NT2/D1 (cell line): ENCODE data around the gene CHCHD6.

ENCODE experiments used
- DNase-seq: peaks from one replicate; pipeline ENCODE4 v3.0.0-alpha.2; 2011; ENCODE audit warnings: low read depth, low spot score
- H3K27me3 ChIP-seq: 2 replicates; pipeline ENCODE4 v1.6.0; 2011; ENCODE audit warnings: mild to moderate bottlenecking; ENCODE audit not compliant: insufficient read length, insufficient read depth
- H3K36me3 ChIP-seq: 2 replicates; pipeline ENCODE4 v1.6.1; 2011; ENCODE audit warnings: mild to moderate bottlenecking, low read length, mixed read lengths; ENCODE audit not compliant: insufficient read depth, insufficient read length
- H3K4me1 ChIP-seq: 2 replicates; pipeline ENCODE4 v1.5.1; 2011; ENCODE audit not compliant: insufficient read depth, insufficient read length
- H3K4me3 ChIP-seq: 2 replicates; pipeline ENCODE4 v1.5.1; 2011; ENCODE audit warnings: low read depth; ENCODE audit not compliant: insufficient read length
- H3K9ac ChIP-seq: 2 replicates; pipeline ENCODE4 v1.6.0; 2011; ENCODE audit warnings: low read depth; ENCODE audit not compliant: insufficient read length
- H3K9me3 ChIP-seq: 2 replicates; pipeline ENCODE4 v1.5.1; 2011; ENCODE audit warnings: mild to moderate bottlenecking, low read length; ENCODE audit not compliant: insufficient read depth
- SUZ12 ChIP-seq: IDR thresholded peaks from 2 replicates; pipeline ENCODE4 v1.6.1; 2011; ENCODE audit not compliant: insufficient read length, insufficient read depth; ENCODE audit errors: extremely low read depth
- YY1 ChIP-seq: IDR thresholded peaks from 2 replicates; pipeline ENCODE4 v1.6.1; 2011; ENCODE audit not compliant: insufficient read length, insufficient read depth
- ZNF274 ChIP-seq: IDR thresholded peaks from 2 replicates; pipeline ENCODE4 v1.6.1; 2011; ENCODE audit warnings: mild to moderate bottlenecking, low read depth, low read length

The CHCHD6 gene

DNA sequence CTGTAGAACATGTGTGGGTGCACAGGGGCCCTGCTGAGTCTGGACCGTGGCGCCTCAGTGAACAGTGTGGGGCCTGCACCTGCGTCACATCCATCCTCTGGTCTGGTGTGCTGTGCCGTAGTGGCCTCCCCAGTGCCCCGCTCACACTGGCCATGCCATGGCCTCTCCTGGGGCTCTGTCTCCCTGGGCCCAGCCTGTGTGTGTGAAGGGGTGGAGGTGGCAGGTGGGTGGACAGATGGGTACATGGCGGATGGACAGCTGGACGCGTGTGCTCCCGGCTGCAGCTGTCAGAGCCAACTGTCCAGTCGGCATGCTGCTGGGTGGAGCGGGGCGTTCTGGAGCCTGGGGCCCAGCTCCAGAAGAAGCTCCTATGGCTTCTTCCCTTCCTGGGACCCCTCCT is 296.7 kb downstream of the CHCHD6 start:
- Histone ChIP-seq H3K4me1 (peaks cover 42% of the 10 kb centered on the region), H3K9me3 (no peaks in the 10 kb centered on the region), H3K27me3 (no peaks in the 10 kb centered on the region), H3K9ac (no peak overlapping the region), H3K36me3 (peaks cover 56% of the 10 kb centered on the region), H3K4me3 (no peak overlapping the region)
- DNase-seq = no peak
- no peak for TF ChIP-seq ZNF274
- no peak for TF ChIP-seq SUZ12
- no peak for TF ChIP-seq YY1

- no peaks in the 10 kb centered on the region for H3K9me3 ChIP-seq
- H3K27me3 ChIP-seq = no peaks in the 10 kb centered on the region
- DNase-seq = no peak
- peak overlapping the region; percentile 65 for H3K9ac ChIP-seq
- H3K4me1 ChIP-seq = peaks cover 41% of the 10 kb centered on the region
- H3K36me3 ChIP-seq = peaks cover 47% of the 10 kb centered on the region
- TF ChIP-seq YY1 = no peak
- no peak for TF ChIP-seq ZNF274
- TF ChIP-seq SUZ12 = no peak
- H3K4me3 ChIP-seq = no peak overlapping the region
Observed at GRCh38 chr3:127001486-127002194, 297.6 kb downstream of the CHCHD6 start.

- Histone ChIP-seq H3K9ac (peak overlapping the region; percentile 65), H3K36me3 (peaks cover 39% of the 10 kb centered on the region), H3K27me3 (no peaks in the 10 kb centered on the region), H3K9me3 (no peaks in the 10 kb centered on the region), H3K4me1 (peaks cover 33% of the 10 kb centered on the region), H3K4me3 (no peak overlapping the region)
- peak; percentile 93 for DNase-seq
- no peak for TF ChIP-seq SUZ12
- TF ChIP-seq ZNF274 = no peak
- TF ChIP-seq YY1 = no peak
Observed at GRCh38 chr3:127002195-127003174, 298.4 kb downstream of the CHCHD6 start.

DNA sequence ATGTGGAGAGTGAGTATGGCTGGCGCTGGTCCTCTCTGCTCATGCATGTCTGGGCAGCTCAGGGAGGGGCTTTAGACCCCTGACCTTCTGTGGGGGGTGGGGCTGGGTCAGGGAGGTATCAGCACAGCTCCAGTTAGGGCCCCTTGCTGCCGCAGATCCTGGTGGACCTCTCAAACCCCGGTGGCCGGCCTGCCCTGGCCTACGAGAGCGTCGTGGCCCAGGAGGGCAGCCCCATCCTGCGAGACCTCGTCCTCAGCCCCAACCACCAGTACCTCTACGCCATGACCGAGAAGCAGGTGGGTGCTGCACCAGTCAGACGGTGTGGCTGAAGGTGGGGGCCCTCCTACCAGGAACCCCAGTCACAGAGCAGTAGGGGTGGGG is 299.1 kb downstream of the CHCHD6 start:
- no peak overlapping the region for H3K4me3 ChIP-seq
- H3K9me3 ChIP-seq = no peaks in the 10 kb centered on the region
- TF ChIP-seq YY1 (no peak), ZNF274 (no peak), SUZ12 (no peak)
- H3K9ac ChIP-seq = no peak overlapping the region
- DNase-seq = no peak
- H3K27me3 ChIP-seq = no peaks in the 10 kb centered on the region
- H3K36me3 ChIP-seq = peaks cover 33% of the 10 kb centered on the region
- H3K4me1 ChIP-seq = peaks cover 33% of the 10 kb centered on the region

DNA sequence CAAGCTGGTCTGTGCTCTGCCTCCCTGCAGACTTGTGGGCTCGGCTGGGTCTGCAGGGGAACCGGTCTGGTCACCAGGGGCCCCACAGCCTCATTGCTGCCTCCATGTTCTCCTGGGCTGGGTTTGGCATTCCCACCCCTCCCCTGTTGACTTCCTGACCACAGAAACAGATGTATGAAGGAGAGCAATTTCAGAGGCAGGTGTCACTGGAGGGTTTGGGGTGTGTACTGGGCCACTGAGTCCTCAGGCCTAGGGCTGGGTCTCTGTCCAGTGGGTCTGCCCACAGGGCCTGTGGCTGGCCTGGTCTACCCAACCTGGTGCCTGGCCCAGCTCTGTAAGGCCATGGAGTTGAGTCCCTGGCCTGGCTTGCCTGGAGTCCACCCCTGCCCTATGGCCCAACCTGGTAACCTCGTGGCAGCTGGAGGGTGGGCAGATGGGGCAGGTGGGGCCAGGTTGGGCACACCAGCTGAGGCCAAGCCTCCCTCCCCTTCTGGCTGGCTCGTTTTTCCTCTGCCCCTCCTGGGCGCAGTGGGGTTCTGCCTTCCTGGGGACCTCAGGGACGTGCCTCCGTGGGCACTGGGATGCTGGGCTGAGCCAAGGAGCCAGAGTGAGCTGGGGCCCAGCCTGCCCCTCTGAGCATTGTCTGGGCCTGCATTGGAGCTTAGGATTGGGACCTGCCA is 299.7 kb downstream of the CHCHD6 start:
- H3K27me3 ChIP-seq = no peaks in the 10 kb centered on the region
- DNase-seq = no peak
- H3K4me3 ChIP-seq = no peak overlapping the region
- no peak overlapping the region for H3K9ac ChIP-seq
- peaks cover 37% of the 10 kb centered on the region for H3K4me1 ChIP-seq
- TF ChIP-seq YY1 (no peak), ZNF274 (no peak), SUZ12 (no peak)
- H3K9me3 ChIP-seq = no peaks in the 10 kb centered on the region
- peaks cover 27% of the 10 kb centered on the region for H3K36me3 ChIP-seq

DNA sequence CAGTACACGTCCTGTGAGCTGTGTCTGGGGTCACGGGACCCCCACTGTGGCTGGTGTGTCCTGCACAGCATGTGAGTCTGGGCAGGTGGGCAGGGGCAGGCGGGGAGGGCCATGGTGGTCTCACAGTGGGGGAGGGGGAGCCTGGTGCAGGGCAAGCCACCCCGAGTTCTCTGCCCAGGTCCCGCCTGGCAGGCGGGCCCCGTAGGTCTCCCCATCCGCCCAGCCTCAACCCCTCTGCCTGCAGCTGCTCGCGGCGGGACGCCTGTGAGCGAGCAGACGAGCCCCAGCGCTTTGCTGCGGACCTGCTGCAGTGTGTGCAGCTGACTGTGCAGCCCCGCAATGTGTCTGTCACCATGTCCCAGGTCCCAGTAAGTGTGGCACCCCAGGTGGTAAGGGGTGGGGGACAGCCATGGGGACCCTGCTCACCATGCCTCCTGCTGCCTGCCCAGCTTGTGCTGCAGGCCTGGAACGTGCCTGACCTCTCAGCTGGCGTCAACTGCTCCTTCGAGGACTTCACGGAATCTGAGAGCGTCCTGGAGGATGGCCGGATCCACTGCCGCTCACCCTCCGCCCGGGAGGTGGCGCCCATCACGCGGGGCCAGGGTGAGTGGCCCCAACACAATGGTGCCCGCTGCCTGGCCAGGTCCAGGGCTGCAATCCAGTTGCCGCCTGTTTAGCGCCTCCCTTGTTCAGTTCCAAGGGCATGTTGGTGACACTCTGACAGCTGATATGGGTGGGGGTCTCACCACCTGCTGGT is 300.8 kb downstream of the CHCHD6 start:
- no peaks in the 10 kb centered on the region for H3K9me3 ChIP-seq
- H3K4me1 ChIP-seq = peaks cover 37% of the 10 kb centered on the region
- no peak overlapping the region for H3K9ac ChIP-seq
- peaks cover 24% of the 10 kb centered on the region for H3K36me3 ChIP-seq
- H3K4me3 ChIP-seq = no peak overlapping the region
- H3K27me3 ChIP-seq = no peaks in the 10 kb centered on the region
- no peak for DNase-seq
- TF ChIP-seq YY1 (no peak), SUZ12 (no peak), ZNF274 (no peak)
